ENCODE data around the gene ZFYVE28. TPM values are rescaled to one million over a fixed set of nuclear protein-coding genes. Genes with fewer than 3 reads are reported as not detected.

The ZFYVE28 gene
- total RNA-seq, 4 donors from 2014 or later: 8.5 to 15.0 (median 11.7) TPM

GRCh38 chr4:2421928-2422327 lies 3.5 kb upstream of the ZFYVE28 start:
- no peak for TF ChIP-seq CTCF (IDR thresholded peaks at IDR 0.05; ENCODE audit: low read depth)

GRCh38 chr4:2419814-2420213 lies 1.4 kb upstream of the ZFYVE28 start:
- TF ChIP-seq CTCF (IDR thresholded peaks at IDR 0.05; ENCODE audit: low read depth): no peak

GRCh38 chr4:2418650-2419571 lies 466 bp upstream of the ZFYVE28 start, which contains the start of gene CFAP99:
CFAP99 (plus strand) TSS chr4:2418955.
- TF ChIP-seq CTCF (IDR thresholded peaks at IDR 0.05; ENCODE audit: low read depth): no peak

- no peak for TF ChIP-seq CTCF (IDR thresholded peaks at IDR 0.05; ENCODE audit: low read depth)
Measured at GRCh38 chr4:2417226-2417764, 1.1 kb downstream of the ZFYVE28 start.

- no peak for TF ChIP-seq CTCF (IDR thresholded peaks at IDR 0.05; ENCODE audit: low read depth)
Measured at GRCh38 chr4:2416564-2417225, 1.8 kb downstream of the ZFYVE28 start.

GRCh38 chr4:2415881-2416563 lies 2.4 kb downstream of the ZFYVE28 start:
- TF ChIP-seq CTCF (IDR thresholded peaks at IDR 0.05; ENCODE audit: low read depth): no peak
